Embryonic facial prominence (tissue), 1 donor: ENCODE results near the gene KLK2.
"Not testable (repeated sequence)": the region's sequence is repeated elsewhere in the genome, so short reads cannot be mapped to it uniquely, and the experiment has no call there.

Experiments
- DNase-seq: peaks from one replicate; pipeline ENCODE4 v3.0.0-alpha.2; 2016; ENCODE audit errors: extremely low spot score

KLK2 gene

DNA sequence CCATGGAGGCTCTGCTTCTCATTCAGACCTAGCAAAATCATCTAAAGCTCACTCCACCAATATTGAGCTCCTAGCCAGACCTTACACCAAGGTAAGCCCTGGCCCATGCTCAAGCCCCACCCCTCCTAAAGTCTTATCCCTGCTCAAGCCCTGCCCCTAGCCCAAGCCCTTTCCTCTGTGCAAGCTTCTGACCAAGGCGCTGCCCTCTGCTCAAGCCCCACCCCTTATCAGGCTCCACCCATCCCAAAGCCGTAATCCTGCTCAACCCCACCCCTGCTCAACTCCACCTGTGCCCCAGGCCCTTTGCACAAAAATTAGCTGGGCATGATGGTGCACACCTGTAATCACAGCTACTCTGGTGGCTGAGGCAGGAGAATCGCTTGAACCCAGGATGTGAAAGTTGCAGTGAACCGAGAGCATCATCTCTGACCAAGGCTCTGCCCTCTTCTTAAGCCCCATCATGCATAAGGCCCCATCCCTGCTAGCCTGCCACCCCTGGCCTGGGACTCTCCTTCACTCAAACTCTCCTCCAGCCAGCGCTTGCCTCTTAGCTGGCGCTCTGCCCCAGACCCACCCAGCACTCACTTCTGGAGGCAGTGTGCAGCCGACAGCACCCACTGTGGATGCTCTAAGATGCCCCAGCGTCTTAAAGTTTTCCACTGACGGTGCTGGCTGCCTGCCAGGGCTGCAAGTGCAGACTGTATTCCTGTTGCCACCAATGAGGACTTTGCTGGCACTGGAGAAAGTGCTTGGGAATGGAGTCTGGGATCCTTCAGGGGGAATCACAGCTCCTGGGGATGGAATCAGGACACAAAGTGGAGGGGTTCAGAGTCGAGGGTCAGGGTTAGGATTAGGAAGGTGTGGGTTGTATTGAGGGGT, 21.5 kb downstream of the KLK2 start:
- DNase-seq: no peak

DNA sequence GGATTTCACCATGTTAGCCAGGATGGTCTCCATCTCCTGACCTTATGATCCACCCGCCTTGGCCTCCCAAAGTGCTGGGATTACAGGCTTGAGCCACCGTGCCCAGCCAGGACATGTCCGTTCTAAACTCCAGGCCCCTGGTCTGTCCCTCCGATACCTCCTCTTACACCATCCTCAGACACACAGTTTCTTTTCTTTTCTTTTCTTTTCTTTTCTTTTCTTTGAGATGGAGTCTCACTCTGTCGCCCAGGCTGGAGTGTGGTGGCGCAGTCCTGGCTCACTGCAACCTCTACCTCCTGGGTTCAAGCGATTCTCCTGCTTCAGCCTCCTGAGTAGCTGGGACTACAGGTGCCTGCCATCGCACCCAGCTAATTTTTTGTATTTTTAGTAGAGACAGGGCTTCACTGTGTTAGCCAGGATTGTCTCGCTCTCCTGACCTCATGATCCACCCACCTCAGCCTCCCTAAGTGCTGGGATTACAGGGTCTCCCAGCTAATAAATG, 22.9 kb downstream of the KLK2 start:
- not testable (repeated sequence) for DNase-seq

DNA sequence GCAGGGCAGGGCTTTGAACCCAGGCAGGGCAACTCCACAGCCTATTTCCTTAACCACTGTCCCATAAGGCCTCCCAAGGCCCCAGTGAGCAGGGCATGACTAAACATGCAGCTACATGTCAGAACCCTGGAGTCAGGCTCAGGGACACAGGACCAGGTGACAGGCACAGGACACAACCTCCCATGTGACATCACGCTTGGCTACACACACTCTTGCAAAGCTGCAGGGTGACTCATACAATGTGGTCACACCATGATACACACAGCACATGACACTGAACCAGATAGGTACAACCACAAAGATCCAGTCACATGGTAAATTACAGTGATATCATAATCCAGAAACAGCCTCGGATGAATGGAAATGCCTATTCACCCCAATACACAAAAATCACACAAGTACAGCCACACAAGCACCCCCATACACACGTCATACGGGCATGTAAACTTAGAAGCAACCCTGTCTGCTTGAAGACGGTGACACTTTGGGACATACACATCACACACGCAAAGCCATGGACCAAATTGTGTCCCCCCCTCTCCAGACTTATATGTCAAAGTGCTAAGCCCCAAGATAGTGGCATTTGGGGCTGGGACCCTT, 23.5 kb downstream of the KLK2 start:
- no peak for DNase-seq

DNA sequence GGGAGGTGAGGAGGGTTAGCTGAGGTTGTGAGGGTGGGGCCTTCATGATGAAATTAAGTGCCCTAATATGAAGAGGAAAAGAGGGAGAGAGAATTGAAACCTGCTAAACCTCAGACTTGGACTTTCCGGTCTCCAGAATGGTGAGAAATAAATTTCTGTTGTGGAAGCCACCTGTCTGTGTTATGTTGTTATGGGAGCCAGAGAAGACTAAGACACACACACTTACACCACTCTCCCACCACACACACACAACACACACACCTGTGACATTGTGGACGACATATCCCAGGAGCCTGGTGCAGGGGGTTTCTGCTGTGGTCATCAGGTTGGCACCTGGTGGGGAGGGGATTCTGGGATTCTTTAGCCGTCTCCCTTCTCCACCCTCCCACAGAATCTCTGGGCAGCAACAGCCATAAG, 24.0 kb downstream of the KLK2 start:
- DNase-seq: no peak

DNA sequence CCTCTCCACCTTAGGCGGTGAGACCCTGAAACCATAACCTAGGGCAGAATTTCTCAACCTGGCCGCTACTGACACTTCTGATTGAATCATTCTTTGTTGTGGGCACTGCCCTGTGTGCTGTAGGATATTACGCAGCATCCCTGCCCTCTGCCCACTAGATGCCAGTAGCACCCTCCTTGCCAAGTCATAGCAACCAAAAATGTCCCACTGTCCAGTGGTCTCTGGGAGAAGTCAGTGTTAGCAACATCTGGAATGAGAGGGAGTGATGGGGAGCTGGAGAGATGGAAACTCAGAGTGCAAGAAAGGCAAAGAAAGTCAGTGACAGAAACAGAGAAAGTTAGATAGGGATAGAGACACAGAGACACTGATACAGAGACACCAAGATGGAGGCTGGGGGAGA, 24.4 kb downstream of the KLK2 start:
- no peak for DNase-seq

DNA sequence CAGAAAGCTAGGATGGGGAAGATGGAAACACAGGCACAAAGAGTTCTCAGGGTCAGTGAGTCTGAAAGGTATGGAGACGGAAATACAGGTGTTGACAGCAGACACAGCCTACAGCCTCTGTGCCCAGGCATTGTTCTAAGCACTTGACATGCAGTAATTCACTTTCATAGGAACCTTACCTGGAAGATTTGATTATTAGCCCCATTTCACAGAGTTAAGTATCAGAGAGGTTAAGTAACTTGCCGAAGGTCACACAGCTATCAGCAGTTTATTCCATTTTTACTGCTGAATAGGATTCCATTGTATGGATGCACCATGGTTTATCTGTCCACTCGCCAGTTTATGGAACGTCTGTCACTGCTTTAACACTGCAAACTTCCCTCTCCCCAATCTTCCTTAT, 24.8 kb downstream of the KLK2 start:
- DNase-seq: no peak

DNA sequence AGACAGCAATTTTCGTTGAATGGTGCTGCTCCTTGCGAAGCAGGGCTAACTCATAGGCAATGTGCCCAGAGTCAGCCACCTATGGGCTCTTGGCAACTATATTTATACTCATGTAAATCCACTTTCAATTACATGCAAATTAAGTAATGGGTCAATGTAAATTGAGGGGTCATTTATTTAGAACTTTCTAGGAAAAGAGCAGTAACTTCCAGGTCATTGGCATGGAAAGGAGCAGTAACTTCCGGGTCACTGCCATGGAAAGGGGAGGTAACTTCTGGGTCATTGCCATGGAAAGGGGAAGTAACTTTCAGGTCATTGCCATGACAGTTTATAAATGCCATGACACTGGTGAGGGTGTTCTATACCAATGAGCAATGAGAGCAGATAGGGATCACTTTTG, 26.3 kb downstream of the KLK2 start:
- no peak for DNase-seq

DNA sequence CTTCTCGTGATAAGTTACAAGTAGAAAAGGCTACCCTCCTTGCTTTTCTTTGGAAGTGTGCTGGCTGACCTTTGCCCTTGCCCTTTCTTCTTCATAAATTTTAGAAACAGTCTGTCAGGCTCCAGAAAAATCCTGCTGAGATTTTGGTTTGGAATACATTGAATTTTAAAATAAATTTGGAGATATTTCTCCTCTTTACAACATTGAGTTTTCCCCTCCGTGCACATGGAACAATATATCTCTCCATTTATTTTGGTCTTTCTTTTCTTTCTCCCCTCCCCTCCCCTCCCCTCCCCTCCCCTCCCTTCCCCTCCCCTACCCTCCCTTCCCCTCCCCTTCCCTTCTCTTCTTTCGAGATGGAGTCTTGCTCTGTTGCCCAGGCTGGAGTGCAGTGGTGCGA, 29.4 kb downstream of the KLK2 start:
- DNase-seq: no peak

DNA sequence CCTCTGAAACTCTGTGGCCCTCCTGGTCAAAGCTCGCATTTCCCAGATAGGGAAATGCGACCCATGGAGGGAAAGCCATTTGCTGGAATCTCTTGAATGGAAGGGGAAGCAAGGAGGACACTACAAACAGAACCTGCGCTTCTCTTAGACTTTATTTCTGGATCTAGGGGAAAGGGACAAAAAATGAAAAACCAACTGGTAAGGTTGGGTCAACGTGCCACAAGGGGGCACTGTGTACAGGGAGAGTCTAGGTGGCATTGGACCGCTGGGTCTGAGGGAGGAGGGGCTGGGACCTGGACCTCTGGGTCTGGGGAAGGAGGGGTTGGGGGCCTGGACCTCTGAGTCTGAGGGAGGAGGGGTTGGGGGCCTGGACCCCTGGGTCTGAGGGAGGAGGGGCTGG, 33.0 kb downstream of the KLK2 start:
- no peak for DNase-seq

DNA sequence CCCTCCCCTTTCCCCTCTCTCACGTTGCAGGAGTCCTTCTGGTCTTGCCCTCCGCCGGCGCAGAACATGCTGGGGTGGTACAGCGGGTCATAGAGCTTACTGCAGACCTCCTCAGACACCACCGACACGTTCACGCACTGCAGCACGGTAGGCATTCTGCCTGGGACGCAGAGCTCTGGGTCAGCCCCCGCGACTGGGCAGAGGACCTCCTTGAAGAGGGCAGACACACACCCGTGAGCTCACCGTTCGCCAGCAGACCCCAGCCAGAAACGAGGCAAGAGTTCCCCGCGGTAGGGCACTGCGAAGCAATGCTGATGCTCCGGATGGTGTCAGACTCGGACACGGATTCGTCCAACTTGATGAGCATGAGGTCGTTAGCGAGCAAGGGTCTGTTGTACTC, 35.1 kb downstream of the KLK2 start:
- DNase-seq: no peak

DNA sequence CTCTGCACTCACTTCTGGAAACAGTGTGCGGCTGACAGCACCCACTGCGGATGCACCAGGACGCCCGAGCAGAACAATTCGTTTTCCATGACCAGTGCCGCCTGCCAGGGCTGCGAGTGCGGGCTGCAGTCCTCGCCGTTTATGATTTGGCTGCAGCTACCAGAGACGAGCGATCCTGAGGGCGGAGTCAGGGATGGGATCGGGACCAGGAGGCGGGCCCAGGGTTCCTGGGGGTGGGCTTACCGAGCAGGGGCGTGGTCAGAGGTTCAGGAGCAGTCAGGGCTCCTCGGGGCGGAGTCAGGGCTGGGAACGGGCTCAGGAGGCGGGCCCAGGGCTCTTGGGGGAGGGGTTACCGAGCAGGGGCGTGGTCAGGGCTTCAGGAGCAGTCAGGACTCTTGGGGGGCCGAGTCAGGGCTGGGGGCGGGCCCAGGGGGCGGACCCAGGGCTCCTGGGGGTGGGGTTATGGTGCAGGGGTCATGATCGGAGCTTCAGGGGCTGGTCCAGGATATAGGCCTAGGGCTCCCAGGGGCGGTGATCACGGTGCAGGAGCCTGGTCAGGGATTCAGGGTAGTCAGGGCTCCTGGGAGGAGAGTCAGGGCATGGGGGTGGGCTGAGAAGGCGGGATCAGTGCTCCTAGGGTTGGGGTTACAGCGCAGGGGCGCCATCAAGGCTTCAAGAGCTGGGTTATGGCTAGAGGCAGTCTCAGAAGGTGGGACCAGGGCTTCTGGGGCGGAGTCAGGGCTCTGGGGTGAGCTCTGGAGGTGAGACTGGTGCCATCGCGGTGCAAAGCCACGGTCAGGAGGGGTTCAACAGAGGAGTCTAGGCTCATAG, 36.2 kb downstream of the KLK2 start:
- no peak for DNase-seq

DNA sequence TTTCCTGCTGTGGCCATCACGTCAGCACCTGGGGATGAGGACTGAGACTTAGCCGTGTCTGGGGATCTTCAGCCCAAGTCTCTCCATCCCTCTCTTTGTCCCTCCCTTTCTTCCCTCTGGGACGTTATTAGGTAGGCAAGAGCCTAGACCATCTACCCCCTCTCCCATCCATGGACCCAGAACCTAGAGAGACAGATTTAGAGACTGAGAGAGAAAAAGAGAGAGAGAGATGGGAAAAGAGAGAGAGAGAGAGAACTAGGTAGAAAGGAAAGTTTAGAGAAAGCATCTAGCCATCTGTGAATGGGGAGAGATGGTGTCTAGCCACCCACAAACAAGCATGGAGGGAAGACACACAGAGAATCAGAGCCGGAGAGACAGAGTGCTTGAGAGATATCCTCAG, 37.5 kb downstream of the KLK2 start:
- no peak for DNase-seq

DNA sequence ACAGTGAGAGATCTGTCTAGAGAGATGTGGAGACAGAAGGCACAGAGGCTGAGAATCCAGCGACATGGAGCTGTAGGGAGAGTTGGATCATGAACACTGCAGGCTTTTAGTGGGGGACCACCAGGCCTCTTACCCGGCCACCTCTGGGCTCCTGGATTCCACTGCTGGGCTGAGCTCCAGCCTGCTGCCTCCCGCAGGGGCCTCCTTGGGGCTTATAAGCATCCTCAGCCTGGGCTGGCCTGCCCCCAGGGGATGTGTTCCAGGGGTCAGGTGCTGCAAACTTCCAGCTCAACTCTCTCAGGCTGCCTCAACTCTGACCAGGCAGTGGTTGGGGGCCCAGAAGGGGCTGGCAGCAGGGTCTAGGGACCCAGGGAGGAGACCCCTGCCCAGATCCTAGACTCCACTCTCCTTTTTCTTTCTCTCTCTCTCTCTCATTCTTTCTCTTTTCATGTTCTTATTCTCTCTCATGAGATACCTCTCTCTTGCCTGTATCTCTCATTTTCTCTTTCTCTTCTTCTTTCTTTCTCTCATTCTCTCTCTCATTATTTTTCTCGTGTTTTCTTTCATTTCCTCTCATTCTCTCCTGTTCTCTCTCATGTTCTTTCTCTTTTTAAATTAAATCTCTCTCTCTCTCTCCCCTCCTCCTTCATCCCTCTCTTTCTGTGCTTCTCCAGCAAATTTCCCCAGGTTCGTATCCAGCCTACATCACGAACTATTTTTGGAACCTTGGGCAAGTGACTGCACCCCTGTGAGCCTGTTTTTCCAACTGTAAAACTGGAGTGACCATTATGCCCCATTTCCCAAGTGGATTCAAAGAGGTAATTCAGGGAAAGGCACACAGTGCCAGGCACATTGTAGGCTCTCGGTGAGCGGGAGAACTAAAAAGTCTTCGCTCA, 38.2 kb downstream of the KLK2 start, which contains the start of gene KLK4:
Gene KLK4, minus strand, starts transcription at position 190 of the 896 bp plus-strand sequence. CDS start 657 bp downstream, outside the sequence.
- DNase-seq: no peak

DNA sequence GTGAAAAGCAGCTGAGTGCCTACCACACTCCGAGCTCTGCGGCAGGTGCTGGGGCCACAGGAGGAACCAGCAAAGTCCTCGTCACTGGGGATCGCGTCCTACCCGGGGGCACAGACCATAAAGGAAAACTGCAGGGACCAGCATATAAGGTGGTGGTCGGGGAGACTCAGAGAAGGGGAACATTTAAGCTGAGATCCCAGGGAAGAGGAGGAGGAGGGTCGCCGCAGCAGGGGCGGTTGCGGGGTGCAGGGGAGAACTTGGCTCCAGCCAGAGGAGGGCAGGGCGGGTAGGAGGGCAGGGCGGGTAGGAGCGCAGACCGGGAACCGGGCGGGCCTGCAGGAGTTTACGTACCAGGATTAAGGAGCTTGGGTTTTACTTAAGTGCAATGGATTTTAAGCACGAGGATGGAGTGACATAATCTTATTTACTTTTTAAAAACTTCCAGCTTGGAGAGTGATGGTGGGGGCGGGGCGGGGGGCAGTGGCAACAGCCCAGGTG, 38.9 kb downstream of the KLK2 start:
- no peak for DNase-seq

DNA sequence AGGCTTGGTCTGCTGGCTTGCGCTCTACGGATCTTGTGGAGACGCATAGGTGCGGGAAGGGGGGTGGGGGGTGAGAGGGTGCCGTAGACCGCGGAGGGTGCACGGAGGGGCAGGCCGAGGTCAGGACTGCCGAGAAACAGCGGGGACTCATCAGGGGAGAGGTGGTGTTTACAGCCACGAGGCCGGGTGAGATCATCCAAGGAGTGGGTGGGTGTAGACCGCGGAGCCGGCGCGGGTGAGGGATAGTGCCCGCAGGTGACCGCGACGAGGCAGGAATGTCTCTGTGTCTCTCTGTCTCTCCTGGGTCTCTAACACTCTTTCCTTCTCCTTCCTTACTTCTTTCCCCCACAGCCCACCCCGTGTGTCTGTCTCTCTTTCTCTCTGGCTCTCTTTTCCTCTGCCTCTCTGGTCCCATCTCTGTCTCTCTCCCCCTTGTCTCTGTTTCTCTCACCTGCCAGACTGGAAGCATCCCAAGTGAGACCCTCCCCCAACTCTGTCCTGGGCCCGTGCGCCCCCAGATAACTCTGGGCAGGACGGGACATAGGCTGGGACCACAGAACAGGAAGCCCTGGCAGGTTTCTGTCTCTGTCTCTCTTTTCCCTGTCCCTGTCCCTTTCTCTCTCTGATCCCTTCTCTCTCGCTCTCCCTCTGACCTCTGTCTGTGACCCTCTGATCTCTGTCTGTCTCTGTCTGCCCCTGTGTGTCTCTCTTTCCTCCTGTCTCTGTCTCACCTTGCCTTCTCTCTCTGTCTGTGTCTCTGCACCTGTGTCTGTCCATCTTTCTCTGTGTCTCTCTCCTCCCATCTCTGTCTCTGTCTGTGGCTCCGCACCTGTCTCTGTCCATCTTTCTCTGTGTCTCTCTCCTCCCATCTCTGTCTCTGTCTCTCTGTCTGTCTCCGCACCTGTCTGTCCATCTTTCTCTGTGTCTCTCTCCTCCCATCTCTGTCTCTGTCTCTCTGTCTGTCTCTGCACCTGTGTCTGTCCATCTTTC, 39.8 kb downstream of the KLK2 start:
- no peak for DNase-seq

DNA sequence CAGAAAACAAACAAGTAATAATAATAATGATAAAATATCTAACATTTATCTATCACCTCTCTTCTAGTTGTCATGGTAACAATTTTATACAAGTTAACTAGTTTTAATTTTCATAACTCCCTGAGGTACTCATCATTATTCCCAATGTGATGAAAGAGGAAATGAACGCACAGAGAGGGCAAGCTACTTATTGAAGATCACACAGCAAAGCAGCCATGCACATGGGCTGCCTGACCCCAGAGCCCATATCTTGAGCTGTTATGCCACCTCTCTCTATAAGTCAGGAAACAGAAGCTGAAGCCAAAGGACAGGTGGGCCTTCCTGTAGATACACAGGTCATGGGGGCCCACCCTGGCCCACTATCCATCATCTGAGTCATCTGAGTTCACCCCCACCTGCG, 42.8 kb downstream of the KLK2 start:
- DNase-seq: no peak

DNA sequence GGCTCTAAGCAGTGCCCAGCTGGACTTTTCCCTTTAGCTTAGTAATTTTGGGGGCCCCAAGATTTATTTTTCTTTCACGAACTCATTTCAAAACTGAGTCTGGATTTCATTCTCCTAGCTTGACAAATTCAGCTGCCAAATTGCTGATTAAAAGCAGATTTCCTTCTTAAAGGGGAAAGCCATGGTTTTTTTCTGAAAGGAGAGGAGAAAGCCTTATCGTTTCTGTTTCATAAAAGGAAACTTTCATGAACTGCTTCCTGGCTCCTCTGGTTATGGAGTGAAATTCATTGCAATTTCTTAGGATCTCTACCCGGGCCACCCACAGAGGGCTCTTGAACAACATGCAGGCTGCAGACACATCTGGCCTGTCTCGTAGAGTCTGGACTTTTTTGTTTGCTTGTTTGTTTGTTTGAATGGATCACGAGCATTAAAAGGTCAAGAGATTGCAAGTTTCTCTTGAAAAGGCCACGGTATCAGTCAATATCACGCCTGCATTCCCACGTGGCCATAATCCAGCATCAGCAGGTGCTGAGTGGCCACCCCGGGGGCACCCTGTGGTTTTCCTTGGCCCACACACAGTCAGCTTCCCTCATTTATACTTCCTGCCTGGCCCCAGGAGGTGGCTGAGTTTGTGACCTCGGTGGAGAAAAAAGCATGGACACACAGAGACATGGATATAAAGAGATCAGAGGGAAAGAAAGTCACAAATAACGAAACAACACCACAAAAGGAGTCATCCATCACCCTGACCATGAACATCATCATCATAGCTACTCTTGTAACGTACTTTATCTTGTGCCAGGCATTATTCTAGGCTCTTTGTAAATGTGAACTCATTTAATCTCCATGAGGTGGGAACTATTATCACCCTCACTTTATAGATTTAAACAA, 48.4 kb downstream of the KLK2 start:
- peak; percentile 54 for DNase-seq

DNA sequence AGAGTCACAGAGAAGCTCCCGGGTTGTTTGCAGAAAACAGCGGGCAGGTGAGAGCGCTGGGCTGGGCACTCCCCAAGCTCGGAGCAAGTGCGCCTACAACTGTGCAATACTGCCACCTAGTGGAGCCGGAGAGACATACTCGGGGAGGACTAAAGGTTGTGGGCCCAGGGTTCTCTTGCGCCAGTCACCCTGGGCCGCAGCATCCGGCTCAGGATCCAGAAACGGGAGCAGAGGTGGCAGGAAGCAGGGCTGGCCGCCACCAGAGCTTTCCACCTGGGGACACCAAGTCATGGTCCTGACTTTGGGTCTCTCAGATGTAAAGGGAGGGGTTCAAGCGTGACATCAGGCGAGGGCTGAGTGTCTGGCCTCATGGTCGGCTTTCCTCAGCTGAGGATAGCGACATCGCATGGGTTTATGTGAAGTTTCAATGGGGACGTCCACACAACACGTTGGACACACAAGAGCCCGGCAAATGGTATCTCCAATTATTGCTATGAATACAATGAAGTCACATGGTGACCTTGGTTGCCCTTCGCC, 49.1 kb downstream of the KLK2 start:
- DNase-seq: peak; percentile 43
